D721Med (cell line): ENCODE results near the gene CDCP2.
A peak's percentile ranks its signal among the peaks of the same experiment; 100 is the strongest.

Experiments
- DNase-seq: peaks from one replicate; pipeline ENCODE4 v3.0.0; 2011; ENCODE audit warnings: low spot score; ENCODE audit not compliant: insufficient read length
- FAIRE-seq: peaks from 2 replicates; lab custom pipeline; 2011; peaks lifted over from hg19 to GRCh38; lab: Jason Lieb, UNC
- CTCF ChIP-seq: IDR thresholded peaks from 2 replicates; pipeline ENCODE4 v1.5.1; 2012; ENCODE audit warnings: mild to moderate bottlenecking, control low read depth; ENCODE audit not compliant: insufficient read depth; ENCODE audit errors: missing control alignments

Gene CDCP2

DNA sequence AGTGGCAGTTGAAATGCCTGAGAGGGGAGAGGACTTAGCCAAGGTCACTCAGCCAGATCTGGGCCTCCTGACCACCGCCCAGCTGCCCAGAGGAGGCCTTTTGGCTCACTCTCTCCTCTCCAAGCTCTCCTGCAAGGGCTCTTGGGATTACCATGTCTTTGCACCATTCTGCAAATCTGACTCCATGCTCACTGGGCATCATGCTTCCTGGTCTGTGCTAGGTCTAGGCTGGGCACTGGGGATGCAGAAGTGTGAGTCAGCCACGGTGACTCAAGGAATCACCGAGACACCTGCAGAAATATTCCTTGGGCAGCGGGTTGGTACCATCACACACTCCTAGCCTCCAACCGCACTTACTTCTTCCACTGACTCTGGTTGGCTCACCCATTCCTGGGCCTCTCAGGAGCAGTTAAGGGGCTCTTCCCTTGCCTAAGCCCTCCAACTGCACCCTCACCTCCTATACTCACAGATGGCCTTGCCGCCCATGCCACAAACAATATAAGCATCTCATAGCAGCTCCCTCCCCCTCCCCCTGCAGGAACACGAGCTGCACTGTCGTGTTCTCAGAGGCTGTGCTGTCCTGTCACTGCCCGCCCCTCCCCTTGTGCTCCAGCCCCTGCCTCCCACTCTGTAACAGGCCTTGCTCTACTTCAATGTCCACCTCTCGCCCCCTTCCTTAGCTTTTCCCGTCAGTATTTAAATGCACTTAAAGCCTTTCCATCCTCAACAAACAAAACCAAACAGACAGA is 34.8 kb downstream of the CDCP2 start:
- TF ChIP-seq CTCF: no peak
- DNase-seq: no peak
- no peak for FAIRE-seq

- FAIRE-seq: no peak
- no peak for DNase-seq
- no peak for TF ChIP-seq CTCF
Observed at GRCh38 chr1:54115520-54115919, 37.3 kb downstream of the CDCP2 start.

DNA sequence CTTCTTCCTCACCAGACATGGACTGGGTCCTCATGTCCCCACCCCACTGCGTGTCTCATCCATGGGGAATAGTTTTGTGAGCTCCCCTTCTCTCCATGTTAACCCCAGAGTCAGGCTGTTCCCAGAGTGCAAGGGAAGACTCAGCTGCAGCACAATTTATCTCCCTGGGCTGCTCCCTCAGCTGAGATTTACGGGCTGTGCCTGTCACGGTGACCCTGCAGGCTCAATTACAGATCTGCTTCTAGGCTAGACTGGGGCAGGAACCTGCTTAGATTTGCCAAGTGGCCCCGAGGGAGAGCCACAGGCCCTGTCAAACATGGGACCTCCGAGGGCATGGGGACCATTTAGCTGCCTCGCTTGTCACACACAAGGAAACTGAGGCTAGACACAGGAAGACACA is 37.8 kb downstream of the CDCP2 start:
- TF ChIP-seq CTCF: no peak
- FAIRE-seq: no peak
- no peak for DNase-seq

GRCh38 chr1:54114001-54114400 is 38.8 kb downstream of the CDCP2 start:
- DNase-seq (no peak), FAIRE-seq (no peak)
- no peak for TF ChIP-seq CTCF

DNA sequence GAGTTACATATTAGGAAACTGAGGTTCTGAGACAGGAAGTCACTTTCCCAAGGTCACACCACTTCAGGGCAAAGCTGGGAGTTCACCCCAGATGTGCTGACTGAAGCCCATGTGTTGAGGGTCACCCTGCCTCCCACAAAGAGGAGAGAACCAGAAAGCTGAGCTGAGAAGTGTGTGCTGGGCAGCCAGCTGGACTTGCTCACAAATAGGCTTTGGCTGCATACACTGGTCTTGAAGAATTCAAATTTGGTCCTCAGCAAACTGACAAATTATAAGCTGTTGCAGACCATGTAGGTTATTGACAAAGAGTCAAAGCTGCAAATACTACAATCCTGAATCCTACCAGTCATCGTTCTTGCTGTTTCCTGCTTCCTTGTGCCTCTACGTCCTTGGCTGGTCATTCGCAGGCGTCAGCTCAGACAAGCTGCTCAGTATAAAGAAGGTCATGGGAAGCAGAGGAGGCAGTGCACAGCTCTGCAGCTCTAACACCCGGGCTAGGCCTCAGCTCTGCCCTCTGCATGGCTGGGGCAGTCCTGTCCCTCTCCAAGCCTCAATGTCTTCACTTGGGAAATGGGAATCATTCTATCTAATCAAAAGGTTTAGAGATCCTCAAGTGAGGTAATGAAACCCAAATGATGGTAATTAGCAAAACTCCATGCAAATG is 40.0 kb downstream of the CDCP2 start:
- DNase-seq (no peak), FAIRE-seq (no peak)
- no peak for TF ChIP-seq CTCF

DNA sequence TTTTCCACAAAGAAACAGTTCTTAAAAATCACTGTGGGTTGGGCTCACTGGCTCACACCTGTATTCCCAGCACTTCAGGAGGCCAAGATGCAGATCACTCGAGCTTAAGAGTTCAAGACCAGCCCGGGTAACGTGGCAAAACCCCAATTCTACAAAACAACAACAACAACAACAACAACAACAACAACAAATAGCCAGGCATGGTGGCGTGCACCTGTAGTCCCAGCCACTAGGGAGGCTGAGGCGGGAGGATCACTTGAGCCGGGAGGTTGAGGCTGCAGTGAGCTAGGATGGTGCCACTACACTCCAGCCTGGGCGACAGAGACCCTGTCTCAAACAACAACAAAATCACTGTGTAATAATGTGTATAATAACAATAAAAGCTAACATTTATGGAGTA is 40.8 kb downstream of the CDCP2 start:
- FAIRE-seq (no peak), DNase-seq (no peak)
- TF ChIP-seq CTCF: no peak

GRCh38 chr1:54111624-54112023 is 41.2 kb downstream of the CDCP2 start:
- TF ChIP-seq CTCF: no peak
- FAIRE-seq (peak; percentile 44), DNase-seq (no peak)
